A549 (cell line): ENCODE measurements around the gene TRIM72. TPM values are rescaled to one million over a fixed set of nuclear protein-coding genes. Genes with fewer than 3 reads are reported as not detected.
A peak's percentile ranks its signal among the peaks of the same experiment; 100 is the strongest.

Experiments used
- ATAC-seq, 2 experiments: fragments of 200-7000 bp in 1 of 2; fragments of >200 bp in 1 of 2; cut with Nextera tagmentation in 1 of 2; cut with Tn5 transposase in 1 of 2; 3 replicates each; pipeline versions ENCODE4 v1.8.0 to v1.9.1; 2018 to 2020; ENCODE audit warnings: mild to moderate bottlenecking in 1 of 2, moderate library complexity in 1 of 2
- CTCF ChIA-PET: fragments of 300-600 bp; sonication (Branson Sonifier 250); formaldehyde crosslinking; extraction: SDS; loops from one replicate; lab custom pipeline; 2021; ENCODE audit warnings: antibody characterized with exemption, inconsistent platforms; lab: Yijun Ruan, JAX
- POLR2A ChIA-PET: fragments of 350-600 bp; formaldehyde crosslinking; extraction: SDS; loops from one replicate; lab custom pipeline; 2021; ENCODE audit warnings: antibody characterized with exemption, inconsistent platforms; lab: Yijun Ruan, JAX
- DNase-seq, 2 experiments: peaks; one replicate each; pipeline versions ENCODE4 v3.0.0 to v3.0.0-alpha.2; 2011 to 2016; ENCODE audit warnings: low read depth in 1 of 2, low spot score in 1 of 2
- FAIRE-seq: peaks from 2 replicates; lab custom pipeline; 2011; peaks lifted over from hg19 to GRCh38; lab: Jason Lieb, UNC
- H3K27ac ChIP-seq, 2 experiments: fragments of >200 bp; sonication (Bioruptor Twin); formaldehyde crosslinking; 3 replicates each; pipeline ENCODE4 v1.5.1; 2016 to 2017
- H3K4me1 ChIP-seq: fragments of >200 bp; sonication (Bioruptor Twin); formaldehyde crosslinking; 3 replicates; pipeline ENCODE4 v1.6.1; 2016
- H3K4me2 ChIP-seq: fragments of >200 bp; sonication (Bioruptor Twin); formaldehyde crosslinking; 3 replicates; pipeline ENCODE4 v1.6.1; 2016
- H3K4me3 ChIP-seq: fragments of >200 bp; sonication (Bioruptor Twin); formaldehyde crosslinking; 3 replicates; pipeline ENCODE4 v1.5.1; 2016
- H3K9me3 ChIP-seq: fragments of >200 bp; sonication (Bioruptor Twin); formaldehyde crosslinking; 3 replicates; pipeline ENCODE4 v1.6.1; 2016
- BHLHE40 ChIP-seq: IDR thresholded peaks from 2 replicates; pipeline ENCODE4 v1.6.1; 2012; ENCODE audit warnings: low read depth, low read length, inconsistent platforms
- CBX8 ChIP-seq: fragments of 200-600 bp; sonication (generic); IDR thresholded peaks from 2 replicates; pipeline ENCODE4 v1.6.1; 2016
- CHD4 ChIP-seq: fragments of 200-600 bp; sonication (generic); IDR thresholded peaks from 2 replicates; pipeline ENCODE4 v1.6.1; 2016; ENCODE audit warnings: antibody characterized with exemption, mild to moderate bottlenecking, borderline replicate concordance
- EHF ChIP-seq: fragments of 250-450 bp; sonication (Bioruptor Pico); IDR thresholded peaks from 2 replicates; pipeline ENCODE4 v1.5.0; 2020; ENCODE audit warnings: mild to moderate bottlenecking
- EP300 ChIP-seq, 2 experiments: fragments of >200 bp; sonication (Bioruptor Twin); formaldehyde crosslinking; IDR thresholded peaks; 2 replicates in 1 of 2; 3 replicates in 1 of 2; pipeline ENCODE4 v1.6.1; 2016 to 2017
- ESRRA ChIP-seq: fragments of 150-350 bp; IDR thresholded peaks from 2 replicates; pipeline ENCODE4 v1.6.1; 2014; ENCODE audit warnings: mild to moderate bottlenecking, low read length, borderline replicate concordance
- FOSB ChIP-seq: fragments of 250-450 bp; sonication (Bioruptor Pico); IDR thresholded peaks from 2 replicates; pipeline ENCODE4 v1.5.0; 2020; ENCODE audit warnings: mild to moderate bottlenecking, moderate library complexity
- FOXS1 ChIP-seq: fragments of 250-450 bp; sonication (Bioruptor Pico); IDR thresholded peaks from 2 replicates; pipeline ENCODE4 v1.5.0; 2020; ENCODE audit warnings: mild to moderate bottlenecking, moderate library complexity
- GATA3 ChIP-seq: IDR thresholded peaks from 2 replicates; pipeline ENCODE4 v1.6.1; 2012; ENCODE audit warnings: borderline replicate concordance
- HEYL ChIP-seq: fragments of 250-450 bp; sonication (Bioruptor Pico); IDR thresholded peaks from 2 replicates; pipeline ENCODE4 v1.8.0; 2021; ENCODE audit warnings: mild to moderate bottlenecking, moderate library complexity
- HOXA7 ChIP-seq: fragments of 250-450 bp; sonication (Bioruptor Pico); IDR thresholded peaks from 2 replicates; pipeline ENCODE4 v1.5.0; 2020; ENCODE audit warnings: mild to moderate bottlenecking, moderate library complexity
- HOXB13 ChIP-seq: fragments of 250-450 bp; sonication (Bioruptor Pico); IDR thresholded peaks from 2 replicates; pipeline ENCODE4 v1.5.0; 2020; ENCODE audit warnings: low read depth, mild to moderate bottlenecking, moderate library complexity
- JUN ChIP-seq, 2 experiments: fragments of >200 bp; sonication (Bioruptor Twin); formaldehyde crosslinking; IDR thresholded peaks; 2 replicates in 1 of 2; 3 replicates in 1 of 2; pipeline ENCODE4 v1.6.1; 2016 to 2017
- JUNB ChIP-seq: fragments of >200 bp; sonication (Bioruptor Twin); formaldehyde crosslinking; IDR thresholded peaks from 2 replicates; pipeline ENCODE4 v1.6.1; 2016
- KDM5A ChIP-seq: fragments of 200-600 bp; sonication (generic); IDR thresholded peaks from 2 replicates; pipeline ENCODE4 v1.6.1; 2016; ENCODE audit warnings: antibody characterized with exemption, mild to moderate bottlenecking
- MAFK ChIP-seq: fragments of 450-650 bp; IDR thresholded peaks from 2 replicates; pipeline ENCODE4 v1.6.1; 2014; ENCODE audit not compliant: partially characterized antibody
- MAZ ChIP-seq: fragments of 150-350 bp; IDR thresholded peaks from 2 replicates; pipeline ENCODE4 v1.6.1; 2014; ENCODE audit warnings: antibody characterized with exemption, low read depth, low read length, borderline replicate concordance
- MYC ChIP-seq: IDR thresholded peaks from 2 replicates; pipeline ENCODE4 v1.6.1; 2012; ENCODE audit warnings: mild to moderate bottlenecking, inconsistent platforms, low read length, improper control_type of control experiment, borderline replicate concordance
- NFE2L2 ChIP-seq: fragments of 150-350 bp; conservative IDR thresholded peaks from 2 replicates; pipeline ENCODE4 v1.6.1; 2014; ENCODE audit warnings: low read length
- NR3C1 ChIP-seq: fragments of >200 bp; sonication (Bioruptor Twin); formaldehyde crosslinking; IDR thresholded peaks from 3 replicates; pipeline ENCODE4 v1.6.1; 2017
- PHF8 ChIP-seq: fragments of 200-600 bp; sonication (generic); IDR thresholded peaks from 2 replicates; pipeline ENCODE4 v1.6.1; 2016; ENCODE audit warnings: low read depth, mild to moderate bottlenecking, antibody characterized with exemption, moderate library complexity, borderline replicate concordance
- POLR2A ChIP-seq: IDR thresholded peaks from 2 replicates; pipeline ENCODE4 v1.6.1; 2012; ENCODE audit warnings: mild to moderate bottlenecking, low read length
- POLR2AphosphoS2 ChIP-seq: conservative IDR thresholded peaks from 2 replicates; pipeline ENCODE4 v1.6.1; 2012; ENCODE audit warnings: low read length, improper control_type of control experiment, inconsistent platforms
- RCOR1 ChIP-seq: fragments of 150-350 bp; IDR thresholded peaks from 2 replicates; pipeline ENCODE4 v1.6.1; 2014; ENCODE audit warnings: antibody characterized with exemption, low read length, low read depth
- RFX5 ChIP-seq: fragments of 450-650 bp; IDR thresholded peaks from 2 replicates; pipeline ENCODE4 v1.7.1; 2014; ENCODE audit warnings: antibody characterized with exemption, mild to moderate bottlenecking, moderate library complexity
- RNF2 ChIP-seq: fragments of 200-600 bp; sonication (generic); IDR thresholded peaks from 2 replicates; pipeline ENCODE4 v1.6.1; 2016; ENCODE audit warnings: low read depth, mild to moderate bottlenecking, antibody characterized with exemption, moderate library complexity, borderline replicate concordance
- TFCP2L1 ChIP-seq: fragments of 250-450 bp; sonication (Bioruptor Pico); IDR thresholded peaks from 2 replicates; pipeline ENCODE4 v1.5.0; 2021; ENCODE audit warnings: mild to moderate bottlenecking
- ZC3H11A ChIP-seq: fragments of 450-650 bp; IDR thresholded peaks from 2 replicates; pipeline ENCODE4 v1.6.1; 2014; ENCODE audit warnings: antibody characterized with exemption, mild to moderate bottlenecking
- ZFP36 ChIP-seq: fragments of 450-650 bp; IDR thresholded peaks from 2 replicates; pipeline ENCODE4 v1.6.1; 2014; ENCODE audit warnings: borderline replicate concordance; ENCODE audit not compliant: partially characterized antibody
- ZNF302 ChIP-seq: fragments of 250-450 bp; sonication (Bioruptor Pico); IDR thresholded peaks from 2 replicates; pipeline ENCODE4 v1.9.0; 2021; ENCODE audit warnings: inconsistent platforms, mild to moderate bottlenecking, moderate library complexity
- ZSCAN20 ChIP-seq: fragments of 250-450 bp; sonication (Bioruptor Pico); IDR thresholded peaks from 2 replicates; pipeline ENCODE4 v1.8.0; 2022; ENCODE audit warnings: mild to moderate bottlenecking, moderate library complexity
- WGBS: methylation state at CpG from one replicate; pipeline ENCODE4 v1.1.6; 2017; ENCODE audit errors: missing lambda C conversion rate; 5-methylcytosine and 5-hydroxymethylcytosine counted together
- polyA plus RNA-seq, 4 experiments: library from polyadenylated mRNA; depleted of rRNA in 3 of 4; stranded (reverse); fragments of >200 nt; fragmentation: RNase III in 1 of 4; extraction: RNeasy Plus Mini Kit Qiagen cat#74134 plus additional on column Dnase treatment in 1 of 4; gene quantifications; 2 replicates in 3 of 4; 3 replicates in 1 of 4; pipeline ENCODE4 v1.2.3, GENCODE V29; 2011 to 2017
- TF ChIP-seq, protein P1 (sequence below): fragments of 250-450 bp; sonication (Bioruptor Pico); IDR thresholded peaks from 2 replicates; pipeline ENCODE4 v1.5.0; 2021; ENCODE audit warnings: mild to moderate bottlenecking, moderate library complexity, borderline replicate concordance
- TF ChIP-seq, protein P2 (sequence below): fragments of 150-350 bp; IDR thresholded peaks from 2 replicates; pipeline ENCODE4 v1.6.1; 2014; ENCODE audit warnings: low read depth, mild to moderate bottlenecking, low read length
- TF ChIP-seq, protein P3 (sequence below): fragments of >200 bp; sonication (Bioruptor Twin); formaldehyde crosslinking; IDR thresholded peaks from 3 replicates; pipeline ENCODE4 v1.6.1; 2016
- TF ChIP-seq, protein P4 (sequence below): IDR thresholded peaks from 2 replicates; pipeline ENCODE4 v1.6.1; 2012

TRIM72 gene
- polyA plus RNA-seq, 2 of the 4 experiments (the other 2 are of a cell fraction) = 0.04 TPM; not detected in 1

DNA sequence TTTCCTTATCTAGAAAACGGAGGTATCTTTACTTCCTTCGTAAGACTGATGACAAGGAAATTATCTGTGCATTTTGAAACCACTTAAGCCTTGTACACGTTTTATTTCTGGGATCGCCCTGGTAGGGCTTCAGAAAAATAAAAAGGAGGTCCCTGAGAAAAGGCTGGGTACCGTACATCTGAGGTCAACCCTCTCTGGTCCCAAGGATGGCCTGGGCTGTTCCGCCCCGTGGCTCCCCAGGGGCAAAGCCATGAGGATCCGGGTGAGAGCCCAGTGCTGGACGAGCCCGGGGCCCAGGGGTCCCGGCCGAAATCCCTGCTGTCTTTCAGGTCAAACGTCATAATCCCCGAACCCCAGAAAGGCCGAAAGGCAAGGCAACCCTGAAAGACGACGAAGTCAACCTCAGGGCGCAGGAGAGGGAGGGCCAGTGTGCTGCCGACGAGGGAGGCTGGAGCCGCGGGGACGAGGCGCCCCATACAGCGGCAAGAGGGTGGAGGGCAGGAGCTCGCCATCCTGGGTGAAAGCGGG lies 34.6 kb upstream of the TRIM72 start (continued):
- TF ChIP-seq HEYL (no peak), MAFK (no peak), JUN (IDR thresholded peaks at IDR 0.05) (no peak), JUNB (no peak), RFX5 (no peak), ZFP36 (peak; percentile 10)

DNA sequence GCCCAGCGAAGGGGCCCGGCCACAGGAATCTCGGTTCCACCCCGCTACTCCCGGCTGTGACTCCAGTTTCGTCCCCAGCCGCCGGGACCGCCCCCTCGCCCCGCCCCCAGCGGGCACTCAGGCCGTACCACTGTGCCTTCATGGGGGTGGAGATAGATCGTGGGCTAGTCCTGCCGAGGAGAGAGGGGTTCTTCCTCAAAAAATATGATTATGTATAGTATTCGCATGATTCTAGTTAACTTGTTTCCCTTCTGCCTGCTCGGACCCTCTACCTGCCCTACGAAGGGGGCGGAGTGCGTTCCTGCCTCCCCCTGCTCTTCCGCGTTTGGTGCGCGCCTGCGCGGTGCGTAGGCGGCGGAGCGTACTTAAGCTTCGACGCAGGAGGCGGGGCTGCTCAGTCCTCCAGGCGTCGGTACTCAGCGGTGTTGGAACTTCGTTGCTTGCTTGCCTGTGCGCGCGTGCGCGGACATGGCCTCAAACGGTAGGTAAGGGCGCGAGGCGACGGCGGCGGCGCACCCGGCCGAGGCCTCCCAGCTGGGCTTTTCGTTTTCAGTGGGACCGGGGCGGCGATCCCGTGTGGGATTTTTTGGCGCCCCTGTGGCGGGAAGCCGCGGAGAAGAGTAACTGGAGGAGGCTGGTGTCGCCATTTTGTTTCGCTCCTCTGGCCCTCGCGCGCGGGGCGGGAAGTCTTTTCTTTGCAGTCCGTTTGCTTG lies 34.0 kb upstream of the TRIM72 start, which contains the start of gene FUS:
FUS (plus strand) TSS at position 393 of the 713 bp plus-strand sequence; CDS start at position 469, 76 bp downstream.
- FAIRE-seq = no peak
- TF ChIP-seq RNF2 (no peak), ZNF302 (CRISPR knock-in tag) (no peak), NR3C1 (no peak), PHF8 (peak; percentile 99), MAZ (no peak; the same call in 1 of the 2 replicates), ZC3H11A (no peak), HOXA7 (CRISPR knock-in tag) (peak; percentile 83; the same call in 1 of the 2 replicates), FOSB (peak; percentile 82), HOXB13 (CRISPR knock-in tag) (no peak), RFX5 (no peak), ZFP36 (no peak), MYC (peak; percentile 78), ESRRA (no peak), HEYL (no peak), BHLHE40 (peak; percentile 90), NFE2L2 (no peak; the same call in 1 of the 2 replicates), ZSCAN20 (no peak), FOXS1 (no peak), KDM5A (no peak), CHD4 (no peak), EP300 (IDR thresholded peaks at IDR 0.05) (no peak), TFCP2L1 (peak; percentile 19; the same call in 1 of the 2 replicates), CBX8 (0 out of 2 replicates have a peak, but pooled peaks have one; percentile 73), POLR2AphosphoS2 (no peak), GATA3 (peak; percentile 94), POLR2A (peak; percentile 100), EHF (peak; percentile 62; the same call in 1 of the 2 replicates), RCOR1 (no peak)
- TF ChIP-seq, protein P1, sequence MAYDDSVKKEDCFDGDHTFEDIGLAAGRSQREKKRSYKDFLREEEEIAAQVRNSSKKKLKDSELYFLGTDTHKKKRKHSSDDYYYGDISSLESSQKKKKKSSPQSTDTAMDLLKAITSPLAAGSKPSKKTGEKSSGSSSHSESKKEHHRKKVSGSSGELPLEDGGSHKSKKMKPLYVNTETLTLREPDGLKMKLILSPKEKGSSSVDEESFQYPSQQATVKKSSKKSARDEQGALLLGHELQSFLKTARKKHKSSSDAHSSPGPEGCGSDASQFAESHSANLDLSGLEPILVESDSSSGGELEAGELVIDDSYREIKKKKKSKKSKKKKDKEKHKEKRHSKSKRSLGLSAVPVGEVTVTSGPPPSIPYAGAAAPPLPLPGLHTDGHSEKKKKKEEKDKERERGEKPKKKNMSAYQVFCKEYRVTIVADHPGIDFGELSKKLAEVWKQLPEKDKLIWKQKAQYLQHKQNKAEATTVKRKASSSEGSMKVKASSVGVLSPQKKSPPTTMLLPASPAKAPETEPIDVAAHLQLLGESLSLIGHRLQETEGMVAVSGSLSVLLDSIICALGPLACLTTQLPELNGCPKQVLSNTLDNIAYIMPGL (CRISPR knock-in tag) = peak; percentile 46; the same call in 1 of the 2 replicates
- TF ChIP-seq, protein P2, sequence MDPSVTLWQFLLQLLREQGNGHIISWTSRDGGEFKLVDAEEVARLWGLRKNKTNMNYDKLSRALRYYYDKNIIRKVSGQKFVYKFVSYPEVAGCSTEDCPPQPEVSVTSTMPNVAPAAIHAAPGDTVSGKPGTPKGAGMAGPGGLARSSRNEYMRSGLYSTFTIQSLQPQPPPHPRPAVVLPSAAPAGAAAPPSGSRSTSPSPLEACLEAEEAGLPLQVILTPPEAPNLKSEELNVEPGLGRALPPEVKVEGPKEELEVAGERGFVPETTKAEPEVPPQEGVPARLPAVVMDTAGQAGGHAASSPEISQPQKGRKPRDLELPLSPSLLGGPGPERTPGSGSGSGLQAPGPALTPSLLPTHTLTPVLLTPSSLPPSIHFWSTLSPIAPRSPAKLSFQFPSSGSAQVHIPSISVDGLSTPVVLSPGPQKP = no peak
- TF ChIP-seq, protein P3, sequence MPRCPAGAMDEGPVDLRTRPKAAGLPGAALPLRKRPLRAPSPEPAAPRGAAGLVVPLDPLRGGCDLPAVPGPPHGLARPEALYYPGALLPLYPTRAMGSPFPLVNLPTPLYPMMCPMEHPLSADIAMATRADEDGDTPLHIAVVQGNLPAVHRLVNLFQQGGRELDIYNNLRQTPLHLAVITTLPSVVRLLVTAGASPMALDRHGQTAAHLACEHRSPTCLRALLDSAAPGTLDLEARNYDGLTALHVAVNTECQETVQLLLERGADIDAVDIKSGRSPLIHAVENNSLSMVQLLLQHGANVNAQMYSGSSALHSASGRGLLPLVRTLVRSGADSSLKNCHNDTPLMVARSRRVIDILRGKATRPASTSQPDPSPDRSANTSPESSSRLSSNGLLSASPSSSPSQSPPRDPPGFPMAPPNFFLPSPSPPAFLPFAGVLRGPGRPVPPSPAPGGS = peak; percentile 100
- TF ChIP-seq, protein P4, sequence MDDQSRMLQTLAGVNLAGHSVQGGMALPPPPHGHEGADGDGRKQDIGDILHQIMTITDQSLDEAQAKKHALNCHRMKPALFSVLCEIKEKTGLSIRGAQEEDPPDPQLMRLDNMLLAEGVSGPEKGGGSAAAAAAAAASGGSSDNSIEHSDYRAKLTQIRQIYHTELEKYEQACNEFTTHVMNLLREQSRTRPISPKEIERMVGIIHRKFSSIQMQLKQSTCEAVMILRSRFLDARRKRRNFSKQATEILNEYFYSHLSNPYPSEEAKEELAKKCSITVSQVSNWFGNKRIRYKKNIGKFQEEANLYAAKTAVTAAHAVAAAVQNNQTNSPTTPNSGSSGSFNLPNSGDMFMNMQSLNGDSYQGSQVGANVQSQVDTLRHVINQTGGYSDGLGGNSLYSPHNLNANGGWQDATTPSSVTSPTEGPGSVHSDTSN = peak; percentile 84; the same call in 1 of the 2 replicates

More for the DNA sequence above, 34.0 kb upstream of the TRIM72 start, which contains the start of gene FUS:
- Histone ChIP-seq H3K4me2 (peak within 1 kb of the TSS; percentile 95), H3K9me3 (no peaks in the 10 kb centered on the region), H3K27ac (peak within 1 kb of the TSS; percentile 92 to 97), H3K4me1 (peaks cover 29% of the 10 kb centered on the region), H3K4me3 (peak within 1 kb of the TSS; percentile 68)
- 2% methylated on average over 58 of the region's 69 CpGs for WGBS
- ATAC-seq (peak; percentile 75 to 77), DNase-seq (peak; percentile 91 to 93)
- ChIA-PET POLR2A (interaction anchor here (0.5 to 2.1 kb wide), 36 partner anchors 8 to 281 kb away, joined by 3 to 37 read pairs (median 6); partner anchors contain the start of genes ARMC5, ITGAD, KAT8 and PYCARD), CTCF (interaction anchor here (0.6 to 1.1 kb wide), 5 partner anchors 11 to 152 kb away, joined by 3 to 4 read pairs (median 3); no protein-coding TSS in a partner anchor)
